CD4-positive, alpha-beta T cell treated with Interleukin-4 for 1 hour (primary cell): ENCODE results near the gene ATXN7L1.

ENCODE experiments used
- DNase-seq, 2 donors: peaks; one replicate each; pipeline ENCODE4 v3.0.0-alpha.2; 2020 to 2022

ATXN7L1 gene

DNA sequence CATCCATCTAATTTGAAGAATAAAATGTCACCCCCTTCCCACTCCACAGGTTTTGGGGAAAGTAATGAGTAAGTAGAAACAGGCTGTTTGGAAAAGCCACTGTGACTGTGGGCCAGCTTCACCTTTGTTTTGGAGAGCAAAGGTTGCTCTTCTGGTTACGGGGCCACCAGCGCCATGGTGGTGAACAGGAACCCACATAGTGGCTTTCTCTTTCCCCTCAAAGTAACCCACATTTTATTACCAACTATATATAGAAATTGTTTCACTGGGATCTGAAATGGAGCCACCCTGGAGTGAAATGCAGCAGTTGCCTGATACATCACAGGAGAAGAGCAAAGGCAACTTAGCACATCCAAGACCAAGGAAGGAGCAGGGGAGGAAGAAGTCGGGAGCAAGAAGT is 182.8 kb downstream of the ATXN7L1 start:
- no peak for DNase-seq

DNA sequence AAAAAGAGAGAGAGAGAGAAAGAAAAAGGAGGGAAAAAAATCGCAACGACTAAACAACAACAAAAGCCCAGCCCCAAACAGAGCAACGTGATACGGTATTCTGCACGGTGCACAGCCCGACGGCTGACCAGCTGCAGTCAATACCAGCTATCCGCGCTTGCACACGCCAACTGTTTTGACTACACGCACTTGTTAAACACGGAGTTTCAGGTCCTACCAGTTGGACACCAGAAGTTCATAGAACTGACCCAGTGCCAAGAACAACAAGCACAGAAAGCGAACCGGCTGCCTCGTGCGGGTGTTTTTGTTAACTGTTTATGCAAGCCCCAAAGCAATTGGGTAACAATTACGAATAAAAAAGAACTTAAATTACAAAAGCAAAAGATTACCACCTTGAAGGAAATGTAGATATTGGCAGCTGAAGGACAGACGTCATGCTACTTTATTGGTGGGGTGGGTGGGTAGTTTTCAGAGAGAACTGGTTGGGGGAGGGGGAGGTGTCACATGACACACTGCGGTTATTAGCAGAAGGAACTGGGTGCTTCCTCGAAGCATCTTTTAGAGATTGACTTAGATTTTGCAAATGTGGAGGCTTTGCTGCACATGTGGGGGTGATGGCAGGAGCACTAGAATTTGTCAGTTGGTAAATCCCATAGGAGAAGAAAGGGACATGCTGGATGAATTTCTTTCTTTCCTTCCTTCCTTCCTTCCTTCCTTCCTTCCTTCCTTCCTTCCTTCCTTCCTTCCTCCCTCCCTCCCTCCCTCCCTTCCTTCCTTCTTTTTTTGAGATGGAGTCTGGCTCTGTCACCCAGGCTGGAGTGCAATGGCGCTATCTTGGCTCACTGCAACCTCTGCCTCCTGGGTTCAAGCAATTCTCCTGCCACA is 184.5 kb downstream of the ATXN7L1 start:
- peak; percentile 88 to 89 for DNase-seq

DNA sequence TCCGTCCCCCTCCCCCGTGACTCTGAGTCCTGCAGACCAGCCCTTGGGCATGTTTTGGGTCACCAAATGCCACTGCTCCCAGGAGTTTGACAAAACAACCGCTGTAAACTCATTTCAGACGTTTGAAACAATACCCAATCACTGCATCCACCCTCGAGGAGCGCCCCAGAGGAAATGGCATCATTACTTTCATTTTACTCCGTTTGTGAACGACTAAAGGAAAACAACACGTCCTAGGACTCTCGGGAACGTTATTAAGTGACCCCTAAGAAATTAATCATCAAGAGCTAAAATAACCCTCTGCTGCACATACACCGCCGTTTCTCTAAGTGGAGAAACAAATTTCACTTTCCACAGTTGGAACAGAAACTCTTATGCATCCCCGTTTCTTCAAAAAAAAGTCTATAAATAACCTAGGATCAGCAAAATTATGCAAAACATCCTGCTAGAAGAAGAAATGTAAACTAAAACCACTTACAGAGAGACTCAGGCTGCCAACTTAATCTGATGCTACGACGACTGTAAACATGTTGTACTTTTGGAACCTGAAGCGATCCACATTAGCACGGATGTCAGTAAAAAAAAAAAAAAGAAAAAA is 185.2 kb downstream of the ATXN7L1 start:
- DNase-seq = peak; percentile 55 to 70

DNA sequence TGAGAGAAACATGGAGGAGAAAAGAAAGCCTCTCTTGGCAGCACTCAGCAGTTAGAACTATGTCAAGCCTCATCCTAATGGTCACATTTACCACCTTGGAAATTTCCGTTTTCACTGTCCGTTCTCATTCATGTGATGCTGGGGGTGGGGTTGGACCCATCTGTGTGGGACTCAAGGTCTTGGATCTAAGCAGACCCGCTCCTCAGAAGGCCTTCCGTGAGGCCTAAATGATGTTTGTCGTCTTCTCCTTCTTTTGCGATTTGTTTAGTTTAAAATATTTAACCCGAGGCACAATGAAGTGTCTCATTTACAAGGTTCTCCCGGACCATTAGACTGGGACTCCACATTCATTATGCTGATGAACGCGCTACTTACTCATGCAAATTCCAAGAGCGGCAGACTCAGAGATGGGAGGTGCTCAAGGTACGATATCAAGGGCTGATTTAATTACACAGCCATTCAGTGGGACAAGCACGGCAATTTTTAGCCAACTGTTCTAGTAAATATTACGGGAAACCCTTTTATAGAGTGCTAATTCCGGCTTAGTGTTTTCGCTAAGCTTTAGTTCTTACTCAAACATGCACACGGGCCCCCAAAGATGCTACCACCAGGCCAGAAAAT is 186.0 kb downstream of the ATXN7L1 start:
- DNase-seq = no peak

DNA sequence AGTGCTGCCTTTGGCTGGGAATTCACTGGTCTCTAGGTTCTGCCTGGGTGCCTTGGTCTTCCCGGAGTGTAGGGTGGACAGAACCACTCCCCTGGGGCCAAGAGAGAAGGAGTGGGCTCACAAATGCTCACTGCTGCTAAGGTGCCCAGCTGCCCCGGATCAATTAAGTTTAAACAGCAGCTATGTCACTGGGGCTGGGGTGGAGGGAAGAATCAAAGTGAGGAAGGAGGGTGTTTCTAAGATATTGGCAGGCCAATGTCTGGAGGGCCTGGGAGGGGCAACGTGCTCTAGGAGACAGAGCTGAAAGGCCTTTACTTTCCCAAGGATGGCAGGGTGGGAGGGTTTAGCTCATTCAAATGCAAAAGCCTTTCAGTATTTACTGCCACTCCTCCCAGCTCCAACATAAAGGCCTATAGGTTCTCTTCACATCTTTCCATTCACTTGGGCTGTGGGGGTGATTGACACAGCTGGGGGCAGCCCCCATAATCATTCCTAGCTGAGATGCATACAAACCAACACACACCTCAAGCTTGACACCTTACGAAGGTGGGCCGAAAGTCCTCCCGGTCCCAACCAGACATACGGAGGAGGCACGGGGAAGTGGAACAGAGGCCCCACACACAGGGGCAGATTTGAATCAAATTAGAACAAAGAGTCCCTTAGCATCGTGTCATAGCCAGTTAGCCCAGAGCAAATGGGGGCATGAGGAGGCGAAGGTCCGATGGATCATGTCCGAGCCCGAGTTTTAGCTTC is 187.2 kb downstream of the ATXN7L1 start:
- no peak for DNase-seq

DNA sequence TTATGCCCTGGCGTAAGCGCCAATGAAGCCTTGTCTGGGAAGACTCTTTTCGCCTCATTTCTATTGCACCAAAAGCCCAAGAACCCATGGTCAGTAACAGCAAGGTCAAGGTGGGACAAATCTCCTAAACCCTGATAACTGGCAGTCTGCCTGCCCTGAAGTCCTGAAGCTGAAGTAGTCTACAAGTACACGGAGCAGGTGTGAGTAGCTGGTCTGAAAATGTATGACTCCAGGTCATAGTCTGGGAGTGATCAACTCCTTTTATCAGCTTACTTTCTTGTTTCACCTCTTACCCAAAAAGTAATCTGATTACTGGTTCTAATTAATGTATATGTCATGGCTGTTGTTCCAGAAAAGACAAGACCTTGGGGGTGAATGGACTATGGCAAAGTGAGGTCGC is 187.8 kb downstream of the ATXN7L1 start:
- no peak for DNase-seq

DNA sequence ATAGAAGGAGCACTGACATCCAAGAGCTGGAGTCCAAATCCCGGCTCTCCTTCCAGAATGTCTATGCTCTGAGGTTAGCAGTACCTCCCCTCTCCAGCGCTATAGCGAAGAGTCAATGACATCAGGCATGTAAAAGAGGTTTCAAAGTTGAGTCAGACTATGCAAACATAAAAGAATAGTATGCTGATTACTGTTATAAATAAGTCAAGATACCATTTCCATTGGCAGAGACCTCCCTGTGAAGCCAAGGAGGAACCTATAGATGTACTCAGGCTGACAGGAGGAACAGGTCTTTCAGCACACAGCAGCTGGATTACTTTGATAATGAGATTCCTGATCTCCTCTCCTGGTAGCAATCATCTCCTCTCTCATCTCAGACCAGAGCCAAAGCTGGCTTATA is 191.2 kb downstream of the ATXN7L1 start:
- no peak for DNase-seq

DNA sequence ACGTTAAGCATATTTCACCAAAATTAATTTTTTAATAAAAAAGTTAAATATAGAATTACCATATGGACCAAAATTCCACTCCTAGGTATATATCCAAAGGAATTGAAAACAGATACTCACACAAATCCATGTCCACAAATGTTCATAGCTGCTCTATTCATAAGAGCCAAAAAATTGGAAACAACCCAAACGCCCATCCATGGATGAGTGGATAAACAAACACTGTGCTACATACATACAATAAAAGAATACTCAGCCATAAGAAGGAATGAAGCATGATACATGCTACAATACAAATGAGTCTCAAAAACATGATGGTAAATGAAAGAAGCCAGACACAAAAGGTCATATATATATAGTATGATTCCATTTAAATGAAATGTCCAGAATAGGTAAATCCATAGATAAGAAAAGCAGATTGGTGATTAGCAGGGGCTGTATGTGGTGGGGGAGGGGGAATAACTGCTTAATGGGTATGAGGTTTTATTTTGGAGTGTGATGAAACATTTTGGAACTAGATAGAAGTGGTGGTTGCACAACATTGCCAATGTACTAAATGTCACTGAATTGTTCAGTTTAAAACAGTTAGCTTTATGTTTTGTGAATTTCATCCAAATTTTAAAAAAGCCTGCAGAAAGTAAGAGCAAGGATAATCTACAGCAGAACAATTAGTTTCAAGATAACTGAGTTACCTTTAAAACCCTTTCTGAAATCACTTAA is 193.9 kb downstream of the ATXN7L1 start:
- DNase-seq = no peak

DNA sequence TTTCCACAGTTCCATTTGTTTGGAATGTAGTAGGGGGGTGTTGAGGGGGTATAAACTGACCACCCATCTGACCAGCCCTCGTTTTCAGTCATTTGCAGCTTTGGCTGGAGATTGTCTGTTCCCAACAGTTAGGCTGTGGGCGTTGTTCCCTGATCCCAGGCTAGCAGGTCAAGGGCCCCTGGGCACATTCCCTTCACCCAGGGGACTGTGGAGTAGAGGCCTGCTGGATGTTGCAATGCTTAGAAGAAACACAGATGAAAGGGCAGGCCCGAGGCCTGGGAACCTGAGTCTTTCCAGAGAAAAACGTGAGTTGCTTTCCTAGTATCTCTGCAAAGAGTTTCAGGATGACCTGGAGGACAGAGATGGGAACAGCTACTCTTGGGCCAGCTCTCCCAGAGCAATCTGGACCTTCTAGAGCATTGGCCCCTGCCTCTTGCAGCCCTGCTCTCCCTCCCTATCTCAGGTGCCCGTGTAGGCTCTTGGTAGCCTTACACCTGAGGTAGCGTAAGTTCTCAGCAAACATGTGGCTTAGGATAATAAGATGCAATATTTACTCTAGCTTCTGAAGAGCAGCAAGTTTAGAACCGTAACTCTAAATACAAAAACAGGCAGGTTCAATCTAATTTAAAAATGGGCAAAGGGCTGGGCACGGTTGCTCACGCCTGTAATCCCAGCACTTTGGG is 195.8 kb downstream of the ATXN7L1 start:
- DNase-seq = no peak

DNA sequence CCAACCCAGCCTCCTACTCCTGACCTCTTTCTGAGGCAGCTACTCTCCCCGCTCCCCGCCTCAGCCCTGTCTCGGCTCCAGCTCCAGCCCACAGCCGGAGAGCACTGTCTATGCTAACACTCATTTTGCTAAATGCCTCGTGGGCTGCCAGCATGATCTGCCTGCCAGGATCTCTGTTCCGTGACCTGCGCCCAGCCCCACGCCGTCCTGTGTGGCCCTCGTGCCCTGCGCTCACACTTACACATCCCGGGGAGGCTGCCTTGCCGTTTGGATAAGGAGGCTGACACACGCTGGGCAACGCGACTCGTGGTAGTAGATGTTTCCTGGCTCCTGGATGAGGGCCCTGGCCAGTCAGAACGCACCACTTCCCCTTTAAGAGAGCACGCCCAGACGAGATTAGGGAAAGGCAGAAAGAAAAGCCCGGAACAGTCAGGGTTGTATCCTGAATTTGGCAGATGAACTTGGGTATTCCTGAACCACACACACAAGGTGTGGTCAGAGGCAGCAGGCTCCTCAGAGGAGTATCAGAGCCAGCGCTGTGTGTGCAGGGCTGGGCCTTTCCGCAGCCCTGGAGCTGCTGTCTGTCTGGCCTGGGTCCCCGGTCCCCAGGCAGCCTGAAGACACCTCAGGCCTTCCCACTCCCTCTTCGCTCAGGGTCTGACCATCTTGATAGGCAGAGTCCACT is 197.4 kb downstream of the ATXN7L1 start:
- peak; percentile 25 to 53 for DNase-seq

DNA sequence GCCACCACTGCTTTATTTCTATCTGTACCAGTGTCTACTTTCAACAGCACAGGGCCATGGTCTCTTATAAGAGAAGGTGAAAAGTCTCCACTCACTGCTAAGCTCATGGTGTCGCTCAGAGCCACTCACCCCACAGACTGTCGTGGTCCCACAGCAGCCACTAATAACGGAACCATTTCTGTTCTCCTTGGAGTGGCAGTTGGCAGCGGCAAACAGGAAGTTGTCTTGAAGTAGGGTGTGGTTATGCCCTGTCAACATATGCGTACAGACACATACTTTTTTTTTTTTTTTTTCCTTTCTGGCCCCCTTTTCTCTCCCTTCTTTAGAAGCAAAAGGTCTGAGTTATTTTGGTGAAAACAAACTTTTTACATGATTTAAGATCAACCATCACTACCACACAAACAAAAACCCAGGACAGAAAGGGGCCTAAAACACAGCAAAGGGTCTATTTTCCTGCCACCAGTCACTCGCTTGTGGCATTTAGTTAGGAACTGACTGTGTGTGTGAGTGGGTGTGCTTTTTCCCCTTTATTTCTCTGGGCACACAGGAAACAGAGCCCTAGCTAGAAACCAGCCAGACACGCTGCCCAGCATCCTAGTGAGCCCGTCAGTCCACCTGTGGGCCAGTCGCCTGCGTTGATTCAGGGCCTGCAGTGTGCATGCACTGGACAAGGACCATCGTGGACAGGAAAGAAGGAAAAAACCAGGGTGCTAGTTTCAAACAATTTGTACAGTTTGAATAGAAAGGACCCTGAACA is 198.4 kb downstream of the ATXN7L1 start:
- DNase-seq = peak; percentile 81 to 82

DNA sequence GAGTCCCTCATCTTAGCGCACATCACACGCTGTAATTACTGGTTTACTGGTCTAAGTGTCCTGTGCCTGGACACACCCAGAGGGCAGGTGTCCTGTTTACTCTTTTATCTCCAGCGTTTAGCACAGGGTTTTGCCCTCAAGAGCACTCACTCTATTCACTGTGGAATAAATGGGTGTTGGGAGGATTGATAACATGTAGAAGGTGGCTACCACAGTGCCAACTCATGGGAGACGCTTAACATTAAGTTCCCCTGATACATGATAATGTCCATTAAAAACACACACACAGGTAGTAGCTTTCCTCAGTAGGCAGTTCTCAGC is 199.0 kb downstream of the ATXN7L1 start:
- DNase-seq = no peak

DNA sequence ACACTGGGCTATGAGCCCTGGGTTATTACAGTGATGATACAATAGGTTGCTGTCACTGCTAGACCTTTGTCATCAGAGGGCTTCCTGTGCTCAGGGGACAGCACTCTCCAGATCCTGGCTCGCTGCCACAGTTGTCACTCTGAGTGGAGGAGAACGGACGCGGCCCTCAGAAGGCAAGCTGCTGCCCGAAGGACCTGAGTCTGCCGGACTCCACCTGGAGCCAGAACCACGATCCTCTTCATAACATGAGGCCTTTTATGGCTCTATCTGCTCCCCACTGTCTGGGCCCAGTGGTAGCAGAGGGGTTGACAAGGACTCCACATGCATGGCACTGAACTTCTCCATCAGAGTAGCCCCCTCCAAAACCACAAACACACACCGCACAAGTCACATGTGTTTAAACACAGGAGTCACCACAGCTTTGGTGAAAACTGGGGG is 200.4 kb downstream of the ATXN7L1 start:
- peak; percentile 57 to 73 for DNase-seq

DNA sequence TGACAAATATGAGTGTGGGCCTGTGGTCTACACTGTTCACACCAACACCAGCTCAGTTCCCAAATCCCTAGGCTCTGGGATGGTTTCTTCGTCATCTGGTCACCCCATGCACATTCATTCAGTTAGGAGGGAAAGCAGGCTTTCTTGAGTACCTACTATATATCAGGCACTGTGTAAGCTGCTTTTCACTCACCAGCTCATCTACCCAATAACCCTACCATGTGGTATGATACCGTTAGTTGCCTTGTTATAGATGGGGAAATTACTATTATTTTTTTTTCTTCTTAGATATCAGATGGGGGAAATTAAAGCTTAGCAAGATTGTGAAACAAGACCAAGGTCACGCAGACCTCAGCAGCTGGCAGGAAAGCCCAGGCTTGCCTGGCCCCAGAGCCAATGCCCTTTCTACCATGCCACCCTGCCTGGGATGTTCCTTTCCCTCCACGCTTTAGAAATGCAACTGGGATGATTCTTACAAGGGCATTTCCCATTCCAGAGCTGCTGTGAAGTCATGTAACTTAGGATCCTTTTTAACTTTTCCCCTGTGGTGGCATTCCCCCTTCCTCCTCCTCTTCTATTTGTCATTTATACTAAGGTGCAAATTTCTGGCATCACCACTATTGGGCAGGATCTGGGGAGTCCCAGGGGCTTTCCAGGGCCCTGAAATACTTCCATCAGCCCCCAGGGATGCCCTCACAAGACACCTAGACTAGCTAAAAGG is 202.0 kb downstream of the ATXN7L1 start:
- peak in 1 of 2 donors; percentile 22 for DNase-seq

DNA sequence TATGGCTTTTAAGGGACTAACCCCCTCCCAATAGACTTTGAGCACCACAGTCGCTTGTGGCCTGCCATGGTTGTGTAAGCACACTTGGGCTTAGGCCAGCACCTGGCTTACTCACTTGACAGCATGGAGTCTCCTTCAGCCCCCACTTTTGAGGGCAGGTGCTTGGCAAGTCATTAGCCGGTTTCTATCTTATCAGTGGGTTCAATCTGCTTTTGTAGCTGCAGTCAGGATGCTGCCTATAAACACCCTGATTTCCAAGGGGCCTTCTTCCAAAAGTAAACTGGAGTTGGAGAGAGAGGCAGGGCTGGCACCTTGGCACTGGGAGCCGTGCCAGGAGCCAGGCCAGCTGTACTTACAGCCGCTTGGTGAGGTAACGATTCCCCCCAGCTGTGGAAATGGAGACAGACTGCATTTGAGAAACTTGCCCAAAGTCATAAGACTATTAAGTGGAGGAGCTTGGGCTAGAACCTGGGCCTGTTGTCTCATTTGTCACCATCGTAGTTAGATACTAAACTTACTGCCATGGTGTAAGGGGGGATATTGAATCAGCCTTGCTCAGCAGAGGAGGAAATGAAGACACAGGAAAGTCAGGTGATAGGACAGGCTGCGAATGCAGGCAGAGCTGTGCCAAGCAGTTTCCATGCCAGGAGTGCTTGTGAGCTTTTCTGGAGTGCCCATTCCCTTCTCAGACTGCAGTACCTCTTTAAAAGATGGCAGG is 202.9 kb downstream of the ATXN7L1 start:
- no peak for DNase-seq

DNA sequence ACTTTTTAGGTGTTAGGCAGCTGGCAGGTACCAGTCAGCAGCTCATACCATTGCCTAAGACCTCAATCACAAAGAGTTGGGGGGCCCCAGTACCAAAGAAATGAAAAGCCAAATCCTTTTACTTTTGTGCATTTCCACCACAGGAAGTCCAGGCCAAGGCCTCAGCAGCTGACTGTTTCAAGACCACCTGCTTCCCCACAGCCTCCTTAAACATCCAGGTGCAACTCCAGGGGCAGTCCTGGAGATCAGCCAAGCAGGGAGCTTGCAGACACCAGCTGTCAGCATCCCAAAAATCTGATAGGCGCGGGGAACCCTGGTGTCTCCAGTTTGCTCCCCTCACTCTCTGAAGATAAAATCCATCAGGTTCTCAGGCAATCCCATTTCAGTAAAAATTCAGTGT is 203.6 kb downstream of the ATXN7L1 start:
- DNase-seq = no peak

DNA sequence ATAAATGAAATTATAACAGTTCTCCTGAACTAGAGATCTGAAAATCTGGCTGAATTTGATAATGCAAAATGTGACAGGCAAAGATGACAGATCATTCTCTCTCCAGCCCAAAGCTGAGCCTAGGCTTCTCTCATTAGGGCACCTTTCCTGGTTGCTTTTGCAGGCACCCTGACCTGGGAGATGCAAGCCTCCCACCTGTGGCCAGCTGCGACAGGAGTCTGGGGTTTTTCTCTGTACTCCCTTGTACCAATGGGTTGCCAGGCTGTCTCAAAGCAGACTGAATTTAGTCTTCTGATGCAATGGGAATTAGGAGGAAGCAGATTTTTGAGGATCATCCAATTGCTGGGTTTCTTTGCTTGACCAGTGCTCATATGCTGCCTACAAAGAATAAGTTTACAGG is 210.1 kb downstream of the ATXN7L1 start:
- DNase-seq = no peak

DNA sequence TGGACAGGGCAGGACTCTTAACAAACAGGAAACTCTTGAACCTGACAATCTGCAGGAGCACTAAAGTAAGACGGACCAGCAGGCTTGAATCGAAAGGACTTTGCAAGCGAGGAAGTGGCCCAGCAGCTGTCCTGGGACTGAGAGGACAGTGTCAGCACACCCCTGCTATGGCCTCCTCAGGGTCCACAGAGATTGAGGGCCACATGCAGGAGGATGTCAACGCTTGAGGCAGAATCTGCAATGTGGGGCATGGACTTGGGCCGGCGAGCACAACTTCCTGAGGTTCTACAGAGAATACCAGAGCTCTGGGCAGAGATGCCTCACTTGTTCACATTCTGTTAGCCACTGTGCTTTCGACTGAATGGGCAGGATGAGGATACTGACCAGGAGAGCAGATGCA is 210.7 kb downstream of the ATXN7L1 start:
- no peak for DNase-seq

DNA sequence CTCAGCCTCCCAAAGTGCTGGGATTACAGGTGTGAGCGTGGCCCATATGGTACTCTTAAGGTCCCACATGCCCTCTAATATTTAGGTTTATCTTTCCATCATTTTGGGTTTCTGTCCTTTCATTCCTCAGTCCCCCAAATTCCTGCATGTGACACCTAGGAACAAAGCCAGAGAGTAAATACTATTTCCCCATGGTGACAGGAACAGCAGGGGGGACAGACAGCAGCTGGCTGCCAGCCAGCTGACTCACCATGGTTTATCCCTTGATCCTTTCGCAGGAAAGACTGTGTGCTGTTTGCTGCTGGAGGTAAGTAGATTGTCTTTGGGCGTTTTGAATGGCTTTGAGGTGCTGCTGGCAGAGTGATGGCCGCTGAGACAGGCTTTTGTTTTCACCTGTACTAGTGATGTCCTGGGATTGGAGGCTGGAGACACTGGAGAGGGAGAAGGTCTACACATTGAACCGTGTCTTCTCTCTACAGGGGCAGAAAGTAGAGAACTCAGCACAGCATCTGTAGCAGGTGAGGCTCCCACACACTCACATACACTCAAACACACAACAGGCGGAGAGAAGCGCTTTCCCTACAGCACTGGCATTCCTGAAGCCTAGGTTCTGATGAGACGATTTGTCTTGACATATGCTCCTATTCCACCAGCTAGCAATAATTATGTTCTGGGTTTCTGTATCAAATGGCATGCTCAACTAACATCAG is 211.4 kb downstream of the ATXN7L1 start:
- no peak for DNase-seq
